Heart left ventricle (tissue), 13 donors: ENCODE results near the gene ZNF446.

ENCODE experiments used
- POLR2A ChIP-seq, 2 donors: fragments of 450-650 bp; IDR thresholded peaks; one replicate each; pipeline ENCODE4 v1.6.1; 2017; ENCODE audit warnings: antibody characterized with exemption in 2 of 2, mild to moderate bottlenecking in 2 of 2, moderate library complexity in 2 of 2
- TF ChIP-seq, protein P1 (sequence below), 12 donors: fragments of 200-600 bp; sonication (generic) in 4 of 12; IDR thresholded peaks; one replicate each; pipeline versions ENCODE4 v1.5.0 to v1.8.0; 2018 to 2022; ENCODE audit warnings: antibody characterized with exemption in 12 of 12, mild to moderate bottlenecking in 5 of 12
- donor health status: ischemic (EF 13 %, LVEDD 7.1; RV severe dilation, severe dysfunction).
- donor health status: DM: no; HTN: yes; CAD: no.
- donor health status: DM: no; HTN: no; CAD: no.
- donor health status: ischemic (EF 25% LVEDD 6.9; RV normal size, moderate dysfunction).
- donor health status: ischemic (EF 25% LVEDD 5.7; RV mildly dilated, moderate dysfunction).
- donor health status: ischemic (EF 35%, LVEDD 5.7; RV mildly dilated, moderate dysfunction).
- donor health status: nonischemic (EF 11% LVEDD 7.7; RV severe dilation, severe dysfunction).
- donor health status: DM: yes; HTN: yes; CAD: no.
- donor health status: PGD.
- donor health status: ischemic (EF 29% LVEDD 5.4; RV normal size, mild dysfunction).
- donor health status: nonischemic (EF 23%, LVEDD 6.1; RV moderate dilation, normal function).

DNA sequence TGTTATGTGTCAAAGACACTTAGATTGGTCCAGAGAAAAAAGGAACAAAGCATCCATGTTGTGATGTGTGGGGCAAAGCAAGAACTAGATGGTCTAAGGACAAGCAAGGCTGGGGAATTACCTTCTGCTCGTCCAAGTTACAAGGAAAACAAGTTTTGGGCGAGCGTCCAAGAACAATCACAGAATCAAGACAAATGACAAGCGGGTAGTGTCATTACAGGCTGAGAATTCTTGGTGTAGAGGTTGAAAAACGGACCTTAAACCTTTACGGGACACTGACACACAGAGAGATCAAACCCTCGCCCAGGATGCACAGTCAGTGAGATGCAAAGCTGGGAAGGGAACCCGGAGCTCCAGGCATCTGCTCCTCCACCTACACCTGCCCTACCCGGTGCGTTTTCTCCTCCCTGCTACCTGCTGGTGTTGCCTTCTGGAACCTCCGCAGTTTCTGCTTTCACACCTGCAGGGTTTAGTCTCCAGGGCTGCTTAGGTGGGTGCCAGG, 25.2 kb upstream of the ZNF446 start:
- TF ChIP-seq, protein P1, sequence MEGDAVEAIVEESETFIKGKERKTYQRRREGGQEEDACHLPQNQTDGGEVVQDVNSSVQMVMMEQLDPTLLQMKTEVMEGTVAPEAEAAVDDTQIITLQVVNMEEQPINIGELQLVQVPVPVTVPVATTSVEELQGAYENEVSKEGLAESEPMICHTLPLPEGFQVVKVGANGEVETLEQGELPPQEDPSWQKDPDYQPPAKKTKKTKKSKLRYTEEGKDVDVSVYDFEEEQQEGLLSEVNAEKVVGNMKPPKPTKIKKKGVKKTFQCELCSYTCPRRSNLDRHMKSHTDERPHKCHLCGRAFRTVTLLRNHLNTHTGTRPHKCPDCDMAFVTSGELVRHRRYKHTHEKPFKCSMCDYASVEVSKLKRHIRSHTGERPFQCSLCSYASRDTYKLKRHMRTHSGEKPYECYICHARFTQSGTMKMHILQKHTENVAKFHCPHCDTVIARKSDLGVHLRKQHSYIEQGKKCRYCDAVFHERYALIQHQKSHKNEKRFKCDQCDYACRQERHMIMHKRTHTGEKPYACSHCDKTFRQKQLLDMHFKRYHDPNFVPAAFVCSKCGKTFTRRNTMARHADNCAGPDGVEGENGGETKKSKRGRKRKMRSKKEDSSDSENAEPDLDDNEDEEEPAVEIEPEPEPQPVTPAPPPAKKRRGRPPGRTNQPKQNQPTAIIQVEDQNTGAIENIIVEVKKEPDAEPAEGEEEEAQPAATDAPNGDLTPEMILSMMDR (IDR thresholded peaks at IDR 0.05), result no peak
- no peak for TF ChIP-seq POLR2A (IDR thresholded peaks at IDR 0.05)
